GM13977 (cell line): ENCODE measurements around the gene CALHM2.
"Not testable (repeated sequence)": the region's sequence is repeated elsewhere in the genome, so short reads cannot be mapped to it uniquely, and the experiment has no call there.

Source experiments
- DNase-seq: peaks from one replicate; pipeline ENCODE4 v3.0.0; 2012; ENCODE audit warnings: low spot score
- in situ Hi-C: fragments of 300-500 bp; cut with MboI; formaldehyde crosslinking; loops from one replicate; pipeline ENCODE4 v1.12.0; 2022; ENCODE audit warnings: low sequenced_read_pairs, low pct_unique_long_range_greater_than_20kb, mixed read lengths, inconsistent platforms; ENCODE audit not compliant: unreplicated experiment
- TF ChIP-seq, protein P1 (sequence below): IDR thresholded peaks from 2 replicates; pipeline ENCODE4 v1.5.1; 2012; ENCODE audit warnings: mild to moderate bottlenecking, control low read depth; ENCODE audit not compliant: insufficient read depth; ENCODE audit errors: extremely low read depth, missing control alignments

CALHM2 gene

DNA sequence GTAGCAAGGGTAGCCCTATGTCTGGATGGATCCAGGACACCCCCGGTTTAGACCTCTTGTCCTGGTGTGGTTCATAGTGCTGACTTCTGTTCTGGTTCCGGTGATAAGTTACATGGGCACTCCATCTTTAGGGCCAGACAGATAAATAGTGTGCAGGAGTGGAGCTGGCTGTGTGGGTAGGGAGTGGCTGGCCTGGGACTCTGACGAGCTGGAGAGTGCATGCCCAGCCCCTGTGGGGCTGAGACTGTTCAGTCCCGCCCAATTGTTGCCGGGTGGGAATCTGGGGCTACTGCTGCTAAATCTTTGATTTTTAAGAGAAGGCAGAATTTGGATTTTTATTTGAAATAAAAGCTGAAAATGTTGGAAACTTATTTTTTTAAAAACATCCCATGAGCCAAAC is 28.4 kb downstream of the CALHM2 start:
- DNase-seq: no peak
- in situ Hi-C loops: no loop called here
- TF ChIP-seq, protein P1, sequence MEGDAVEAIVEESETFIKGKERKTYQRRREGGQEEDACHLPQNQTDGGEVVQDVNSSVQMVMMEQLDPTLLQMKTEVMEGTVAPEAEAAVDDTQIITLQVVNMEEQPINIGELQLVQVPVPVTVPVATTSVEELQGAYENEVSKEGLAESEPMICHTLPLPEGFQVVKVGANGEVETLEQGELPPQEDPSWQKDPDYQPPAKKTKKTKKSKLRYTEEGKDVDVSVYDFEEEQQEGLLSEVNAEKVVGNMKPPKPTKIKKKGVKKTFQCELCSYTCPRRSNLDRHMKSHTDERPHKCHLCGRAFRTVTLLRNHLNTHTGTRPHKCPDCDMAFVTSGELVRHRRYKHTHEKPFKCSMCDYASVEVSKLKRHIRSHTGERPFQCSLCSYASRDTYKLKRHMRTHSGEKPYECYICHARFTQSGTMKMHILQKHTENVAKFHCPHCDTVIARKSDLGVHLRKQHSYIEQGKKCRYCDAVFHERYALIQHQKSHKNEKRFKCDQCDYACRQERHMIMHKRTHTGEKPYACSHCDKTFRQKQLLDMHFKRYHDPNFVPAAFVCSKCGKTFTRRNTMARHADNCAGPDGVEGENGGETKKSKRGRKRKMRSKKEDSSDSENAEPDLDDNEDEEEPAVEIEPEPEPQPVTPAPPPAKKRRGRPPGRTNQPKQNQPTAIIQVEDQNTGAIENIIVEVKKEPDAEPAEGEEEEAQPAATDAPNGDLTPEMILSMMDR: no peak

DNA sequence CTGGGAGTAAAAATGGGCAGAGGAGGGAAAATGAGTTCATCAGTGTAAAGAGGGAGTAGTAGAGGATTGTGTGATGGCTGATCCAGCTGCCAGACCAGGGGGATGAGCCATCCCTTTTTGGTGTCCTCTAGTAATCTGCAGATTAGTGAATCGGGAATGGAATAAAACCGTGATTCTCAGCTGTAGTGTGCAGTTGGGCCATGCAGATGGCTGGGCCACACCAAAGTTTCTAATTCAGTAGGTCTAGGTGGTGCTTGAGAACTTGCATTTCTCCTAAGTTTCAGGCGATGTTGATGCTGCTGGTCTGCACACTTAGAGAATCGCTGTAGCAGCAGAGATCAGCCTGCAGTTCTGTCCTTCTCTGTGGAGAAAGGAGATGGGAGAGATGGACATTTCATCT is 33.1 kb downstream of the CALHM2 start:
- TF ChIP-seq, protein P1: no peak
- in situ Hi-C loops: no loop called here
- no peak for DNase-seq

DNA sequence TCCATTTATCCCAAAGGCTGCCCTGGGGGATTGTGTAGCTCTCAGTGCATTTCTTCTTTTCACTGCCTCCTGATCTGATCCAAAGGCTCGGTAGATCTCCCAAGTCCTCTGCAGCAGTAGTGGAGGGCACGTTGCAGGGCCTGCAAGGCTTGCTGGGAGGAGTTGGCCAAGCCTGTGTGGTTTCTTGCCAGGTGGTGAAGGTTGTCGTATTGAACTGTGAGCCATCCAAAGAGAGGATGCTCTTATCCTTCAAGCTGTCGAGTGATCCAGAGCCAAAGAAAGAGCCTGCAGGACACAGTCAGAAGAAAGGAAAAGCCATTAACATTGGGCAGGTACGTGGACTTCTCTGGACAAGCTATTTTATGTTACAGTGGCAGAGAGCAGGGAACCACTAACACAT is 34.6 kb downstream of the CALHM2 start:
- in situ Hi-C loops: no loop called here
- TF ChIP-seq, protein P1: no peak
- DNase-seq: no peak

DNA sequence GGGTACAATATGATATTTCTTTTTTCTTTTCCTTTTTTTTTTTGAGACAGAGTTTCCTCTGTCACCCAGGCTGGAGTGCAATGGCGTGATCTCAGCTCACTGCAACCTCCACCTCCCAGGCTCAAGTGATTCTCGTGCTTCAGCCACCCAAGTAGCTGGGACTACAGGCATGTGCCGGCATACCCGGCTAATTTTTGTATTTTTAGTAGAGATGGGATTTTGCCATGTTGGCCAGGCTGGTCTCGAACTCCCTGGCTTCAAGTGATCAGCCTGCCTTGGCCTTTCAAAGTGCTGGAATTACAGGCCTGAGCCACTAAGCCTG is 35.1 kb downstream of the CALHM2 start:
- DNase-seq, in situ Hi-C loops: not testable (repeated sequence)

DNA sequence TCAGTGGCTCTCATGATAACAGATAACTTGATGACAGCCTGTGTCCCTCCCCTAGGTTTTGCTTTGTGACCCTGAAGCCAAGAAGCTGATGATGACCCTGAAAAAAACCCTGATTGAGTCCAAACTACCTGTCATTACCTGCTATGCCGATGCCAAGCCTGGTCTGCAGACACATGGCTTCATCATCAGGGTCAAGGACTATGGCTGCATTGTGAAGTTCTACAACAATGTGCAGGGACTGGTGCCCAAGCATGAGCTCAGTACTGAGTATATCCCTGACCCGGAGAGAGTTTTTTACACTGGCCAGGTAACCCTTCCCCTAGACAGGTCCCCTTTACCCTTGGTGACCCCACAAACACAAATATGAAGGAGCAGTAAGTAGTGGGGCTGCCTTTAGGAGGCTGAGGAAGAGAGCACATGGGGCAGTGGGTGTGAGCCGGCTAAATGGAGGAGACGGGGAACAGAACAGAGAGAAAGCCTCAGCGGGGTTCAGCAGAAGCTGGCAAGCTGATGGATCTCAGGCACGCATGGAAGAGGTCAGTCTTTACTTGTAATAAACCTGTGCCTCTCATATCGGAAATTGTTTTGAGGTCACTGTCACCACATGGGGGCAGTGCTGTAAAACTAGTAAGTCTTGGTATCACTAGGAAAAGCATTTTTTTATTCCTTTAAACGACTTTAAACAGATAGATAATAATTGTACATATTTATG is 35.6 kb downstream of the CALHM2 start:
- TF ChIP-seq, protein P1: peak; percentile 79
- DNase-seq: peak; percentile 59
- in situ Hi-C loops: no loop called here

DNA sequence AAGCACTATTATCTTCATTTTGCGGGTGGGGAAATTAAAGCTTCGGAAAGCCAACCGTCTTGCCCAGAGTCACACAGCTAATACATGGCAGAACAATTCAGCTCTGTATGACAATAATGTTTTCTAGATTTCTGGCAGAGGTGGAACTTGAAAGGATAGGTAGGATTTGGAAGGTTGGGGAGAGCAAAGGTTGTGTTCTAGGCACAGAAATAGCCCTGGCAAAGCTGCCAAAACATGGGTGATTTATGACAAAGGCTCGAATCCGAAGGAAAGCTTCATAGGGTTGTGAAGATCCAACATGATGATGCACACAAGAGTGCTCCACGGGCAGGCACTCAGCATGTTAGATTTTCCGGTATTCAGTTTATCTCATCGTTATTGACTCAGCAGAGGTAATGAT is 36.6 kb downstream of the CALHM2 start:
- TF ChIP-seq, protein P1: no peak
- in situ Hi-C loops: no loop called here
- no peak for DNase-seq

DNA sequence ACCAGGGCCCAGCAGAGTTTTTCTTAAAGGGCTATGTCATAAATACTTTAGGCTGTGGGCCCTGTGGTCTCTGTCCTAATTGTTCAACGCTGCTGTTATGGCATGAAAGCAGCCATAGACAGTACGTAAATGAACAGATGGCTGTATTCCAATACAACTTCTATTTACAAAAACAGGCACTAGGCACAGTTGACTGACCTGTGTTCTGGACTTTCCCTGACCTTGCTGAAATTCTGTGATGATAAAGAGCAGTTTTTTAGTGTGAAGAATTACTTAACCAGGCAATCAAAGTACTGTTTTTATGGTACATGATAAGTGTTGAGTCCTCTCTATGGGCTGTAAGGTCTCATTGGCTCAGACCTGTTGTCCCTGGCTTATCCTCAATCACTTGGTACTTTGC is 38.6 kb downstream of the CALHM2 start:
- in situ Hi-C loops: loop anchor here (5.0 kb wide), 1 partner anchor 64 kb away; the partner anchor contains the start of gene CALHM3
- TF ChIP-seq, protein P1: no peak
- no peak for DNase-seq
